Fibroblast of skin of right biceps (primary cell): ENCODE data around the gene GYS1.
A peak's percentile ranks its signal among the peaks of the same experiment; 100 is the strongest.

Source experiments
- DNase-seq: peaks from one replicate; pipeline ENCODE4 v3.0.0-alpha.2; 2013

The GYS1 gene

GRCh38 chr19:48988286-48988685 lies 4.8 kb downstream of the GYS1 start:
- no peak for DNase-seq

- DNase-seq: no peak
These were observed 5.8 kb downstream of the GYS1 start for GRCh38 chr19:48987323-48987722.

- no peak for DNase-seq
These were observed 6.9 kb downstream of the GYS1 start for GRCh38 chr19:48986211-48986610.

- DNase-seq: no peak
These were observed 7.4 kb downstream of the GYS1 start for GRCh38 chr19:48985711-48986110.

- no peak for DNase-seq
These were observed 10.8 kb downstream of the GYS1 start for GRCh38 chr19:48982280-48982679.

GRCh38 chr19:48977061-48977460 lies 16.0 kb downstream of the GYS1 start:
- DNase-seq: no peak

- DNase-seq: no peak
These were observed 16.9 kb downstream of the GYS1 start for GRCh38 chr19:48975947-48976847.

GRCh38 chr19:48970923-48971395 lies 22.1 kb downstream of the GYS1 start:
- DNase-seq: peak; percentile 74

GRCh38 chr19:48970139-48970766 lies 22.9 kb downstream of the GYS1 start:
- DNase-seq: no peak

- DNase-seq: peak; percentile 43
These were observed 23.6 kb downstream of the GYS1 start for GRCh38 chr19:48969276-48970138.

GRCh38 chr19:48968813-48969218 lies 24.3 kb downstream of the GYS1 start:
- no peak for DNase-seq

- DNase-seq: no peak
These were observed 24.9 kb downstream of the GYS1 start for GRCh38 chr19:48968179-48968661.

- DNase-seq: peak; percentile 37
These were observed 25.5 kb downstream of the GYS1 start for GRCh38 chr19:48967346-48968178.

GRCh38 chr19:48966541-48967345 lies 26.4 kb downstream of the GYS1 start:
- no peak for DNase-seq

GRCh38 chr19:48965806-48966540 lies 27.1 kb downstream of the GYS1 start:
- DNase-seq: peak; percentile 83

GRCh38 chr19:48965040-48965805 lies 27.9 kb downstream of the GYS1 start, which contains the start of gene FTL:
Gene FTL (plus strand): TSS chr19:48965309. CDS start chr19:48965508, 199 bp downstream.
- DNase-seq: peak; percentile 97

- DNase-seq: peak; percentile 71
These were observed 28.7 kb downstream of the GYS1 start for GRCh38 chr19:48964205-48965039.
